Osteoblast (primary cell): ENCODE data around the gene ANO6. TPM values are rescaled to one million over a fixed set of nuclear protein-coding genes. Genes with fewer than 3 reads are reported as not detected.

Experiments used
- DNase-seq: peaks from one replicate; pipeline ENCODE4 v3.0.0; 2011; ENCODE audit warnings: low spot score, mixed read lengths; ENCODE audit not compliant: insufficient read length; ENCODE audit errors: missing footprints
- H2AFZ ChIP-seq: 2 replicates; pipeline ENCODE4 v1.6.0; 2011; ENCODE audit warnings: mild to moderate bottlenecking, low read length
- H3K27ac ChIP-seq: 2 replicates; pipeline ENCODE4 v1.5.1; 2011; ENCODE audit warnings: mild to moderate bottlenecking, low read depth, low read length, moderate library complexity
- H3K27me3 ChIP-seq: 2 replicates; pipeline ENCODE4 v1.6.0; 2012; ENCODE audit warnings: mild to moderate bottlenecking, control low read depth, inconsistent platforms, low read length, moderate library complexity; ENCODE audit not compliant: insufficient read depth
- H3K36me3 ChIP-seq: 2 replicates; pipeline ENCODE4 v1.5.1; 2011; ENCODE audit warnings: mild to moderate bottlenecking, low read length, control low read depth, moderate library complexity; ENCODE audit not compliant: insufficient read depth
- H3K4me1 ChIP-seq: 2 replicates; pipeline ENCODE4 v1.5.1; 2011; ENCODE audit warnings: mild to moderate bottlenecking, low read length, control low read depth, moderate library complexity; ENCODE audit not compliant: insufficient read depth
- H3K4me2 ChIP-seq: 2 replicates; pipeline ENCODE4 v1.6.0; 2011; ENCODE audit warnings: mild to moderate bottlenecking, low read length; ENCODE audit not compliant: insufficient read depth
- H3K4me3 ChIP-seq: fragments of 200-600 bp; sonication (generic); 3 replicates; pipeline ENCODE4 v1.5.1; 2012; ENCODE audit warnings: mild to moderate bottlenecking, low read length, inconsistent platforms; ENCODE audit not compliant: insufficient read depth
- H3K79me2 ChIP-seq: 2 replicates; pipeline ENCODE4 v1.6.0; 2012; ENCODE audit warnings: mild to moderate bottlenecking, low read length, control low read depth, inconsistent platforms; ENCODE audit not compliant: insufficient read depth
- H3K9me3 ChIP-seq: 2 replicates; pipeline ENCODE4 v1.5.1; 2011; ENCODE audit warnings: low read depth, low read length, control low read depth
- H4K20me1 ChIP-seq: 2 replicates; pipeline ENCODE4 v1.6.0; 2012; ENCODE audit warnings: mild to moderate bottlenecking, low read length, control low read depth; ENCODE audit not compliant: insufficient read depth
- total RNA-seq: library from RNA; depleted of rRNA; stranded (reverse); fragments of >200 nt; gene quantifications from 2 replicates; pipeline ENCODE4 v1.2.3, GENCODE V29; 2012
- TF ChIP-seq, protein P1 (sequence below): IDR thresholded peaks from 2 replicates; pipeline ENCODE4 v1.5.1; 2011; ENCODE audit warnings: mild to moderate bottlenecking, low read depth, low read length, moderate library complexity; ENCODE audit errors: extremely low read depth

ANO6 gene
- total RNA-seq, 1 donor: 49.9 TPM

DNA sequence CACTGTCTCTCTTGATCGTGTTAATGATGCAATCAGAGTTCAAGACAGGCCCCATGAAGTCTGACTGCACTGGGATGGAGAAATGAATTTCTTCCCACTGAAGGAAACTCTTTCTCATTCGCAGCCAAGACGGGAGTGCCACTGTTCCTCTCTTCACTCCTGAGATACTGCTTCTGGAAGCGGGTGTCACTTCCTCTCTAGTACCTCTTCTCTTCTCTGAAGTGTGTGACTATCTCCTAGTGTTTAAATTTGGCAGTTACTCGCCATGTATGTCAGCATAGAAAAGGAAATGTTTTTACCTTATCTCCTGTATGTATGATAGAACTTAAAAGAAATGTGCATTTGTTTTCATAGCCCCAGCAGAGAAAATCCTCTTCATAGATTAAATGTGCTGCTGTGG is 215.2 kb downstream of the ANO6 start:
- no peaks in the 10 kb centered on the region for H3K27me3 ChIP-seq
- peaks cover 7% of the 10 kb centered on the region for H3K36me3 ChIP-seq
- no peaks in the 10 kb centered on the region for H3K79me2 ChIP-seq
- H4K20me1 ChIP-seq: no peaks in the 10 kb centered on the region
- H3K4me3 ChIP-seq: no peak overlapping the region
- TF ChIP-seq, protein P1, sequence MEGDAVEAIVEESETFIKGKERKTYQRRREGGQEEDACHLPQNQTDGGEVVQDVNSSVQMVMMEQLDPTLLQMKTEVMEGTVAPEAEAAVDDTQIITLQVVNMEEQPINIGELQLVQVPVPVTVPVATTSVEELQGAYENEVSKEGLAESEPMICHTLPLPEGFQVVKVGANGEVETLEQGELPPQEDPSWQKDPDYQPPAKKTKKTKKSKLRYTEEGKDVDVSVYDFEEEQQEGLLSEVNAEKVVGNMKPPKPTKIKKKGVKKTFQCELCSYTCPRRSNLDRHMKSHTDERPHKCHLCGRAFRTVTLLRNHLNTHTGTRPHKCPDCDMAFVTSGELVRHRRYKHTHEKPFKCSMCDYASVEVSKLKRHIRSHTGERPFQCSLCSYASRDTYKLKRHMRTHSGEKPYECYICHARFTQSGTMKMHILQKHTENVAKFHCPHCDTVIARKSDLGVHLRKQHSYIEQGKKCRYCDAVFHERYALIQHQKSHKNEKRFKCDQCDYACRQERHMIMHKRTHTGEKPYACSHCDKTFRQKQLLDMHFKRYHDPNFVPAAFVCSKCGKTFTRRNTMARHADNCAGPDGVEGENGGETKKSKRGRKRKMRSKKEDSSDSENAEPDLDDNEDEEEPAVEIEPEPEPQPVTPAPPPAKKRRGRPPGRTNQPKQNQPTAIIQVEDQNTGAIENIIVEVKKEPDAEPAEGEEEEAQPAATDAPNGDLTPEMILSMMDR: no peak
- H3K9me3 ChIP-seq: no peaks in the 10 kb centered on the region
- no peak overlapping the region for H3K4me2 ChIP-seq
- H3K27ac ChIP-seq: no peak overlapping the region
- H2AFZ ChIP-seq: no peak overlapping the region
- H3K4me1 ChIP-seq: peaks cover 3% of the 10 kb centered on the region
- DNase-seq: no peak

DNA sequence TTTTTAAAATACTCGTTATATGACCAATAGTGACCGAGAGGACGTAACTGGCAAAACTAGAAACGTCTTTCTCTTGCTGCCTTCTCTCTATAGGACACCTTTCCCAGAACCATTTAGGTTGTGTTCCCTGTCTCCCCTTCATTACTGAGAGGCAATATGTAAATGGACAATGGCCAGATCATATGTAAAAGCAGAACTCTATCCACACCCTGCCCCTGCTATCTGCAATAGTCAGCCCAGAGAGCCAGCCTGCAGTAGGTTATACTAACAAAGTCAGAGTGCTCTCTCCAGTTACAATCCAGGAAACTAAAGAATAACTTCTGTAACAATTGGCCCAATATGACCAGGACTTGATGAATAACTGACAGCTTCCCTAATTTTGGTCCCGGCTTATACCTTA is 216.8 kb downstream of the ANO6 start:
- Histone ChIP-seq H3K79me2 (no peaks in the 10 kb centered on the region), H3K27me3 (no peaks in the 10 kb centered on the region), H3K27ac (no peak overlapping the region), H2AFZ (no peak overlapping the region), H3K4me3 (no peak overlapping the region), H3K36me3 (peaks cover 7% of the 10 kb centered on the region), H3K4me1 (peaks cover 7% of the 10 kb centered on the region), H4K20me1 (no peaks in the 10 kb centered on the region), H3K4me2 (no peak overlapping the region), H3K9me3 (no peaks in the 10 kb centered on the region)
- TF ChIP-seq, protein P1: no peak
- DNase-seq: no peak

DNA sequence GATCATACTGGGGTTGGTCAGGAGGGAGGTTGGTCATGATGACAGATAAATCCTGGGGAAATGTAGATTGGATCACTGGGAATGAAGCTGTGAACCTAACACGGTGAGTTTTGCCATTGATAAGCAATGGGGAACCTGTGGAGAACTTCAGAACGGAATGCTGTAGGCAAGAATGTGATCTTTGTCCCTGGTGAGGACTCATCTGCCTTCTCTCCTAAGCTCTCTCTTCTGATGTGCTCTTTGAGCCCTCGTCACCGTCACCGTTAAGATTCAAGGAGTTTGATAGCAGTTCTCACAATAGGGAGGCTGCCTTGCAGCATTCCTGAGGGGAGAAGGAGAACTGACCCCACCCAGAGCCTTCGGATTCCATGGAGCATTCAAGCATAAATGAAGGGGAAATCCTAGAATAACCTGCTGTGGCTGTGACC is 217.6 kb downstream of the ANO6 start:
- H3K36me3 ChIP-seq: peaks cover 3% of the 10 kb centered on the region
- no peaks in the 10 kb centered on the region for H3K9me3 ChIP-seq
- H4K20me1 ChIP-seq: no peaks in the 10 kb centered on the region
- TF ChIP-seq, protein P1: no peak
- H3K27ac ChIP-seq: no peak overlapping the region
- H3K4me1 ChIP-seq: peaks cover 7% of the 10 kb centered on the region
- no peaks in the 10 kb centered on the region for H3K79me2 ChIP-seq
- H3K4me3 ChIP-seq: no peak overlapping the region
- H3K27me3 ChIP-seq: no peaks in the 10 kb centered on the region
- DNase-seq: no peak
- no peak overlapping the region for H2AFZ ChIP-seq
- no peak overlapping the region for H3K4me2 ChIP-seq

DNA sequence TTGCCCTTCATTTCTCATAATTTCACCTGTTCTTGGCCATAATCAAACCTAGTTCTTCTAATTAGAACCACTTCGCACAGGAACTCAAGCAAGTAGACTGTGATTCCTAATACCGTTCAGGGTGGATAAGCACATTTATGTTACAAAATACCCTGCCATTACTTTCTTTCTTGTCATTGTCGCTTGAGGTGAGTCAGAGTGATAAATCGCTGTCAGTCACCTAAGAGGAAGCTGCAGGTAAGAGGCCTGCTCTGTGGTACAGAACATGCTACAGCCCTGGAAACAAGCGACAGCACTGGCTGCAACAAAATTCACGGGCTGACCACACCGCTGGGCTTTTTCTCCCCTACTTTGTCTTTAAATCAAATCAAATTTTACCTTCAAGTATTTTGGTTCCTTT is 218.2 kb downstream of the ANO6 start:
- no peak overlapping the region for H3K4me2 ChIP-seq

More for the DNA sequence above, 218.2 kb downstream of the ANO6 start:
- Histone ChIP-seq H3K27me3 (no peaks in the 10 kb centered on the region), H3K36me3 (no peaks in the 10 kb centered on the region), H2AFZ (no peak overlapping the region), H3K79me2 (no peaks in the 10 kb centered on the region), H4K20me1 (no peaks in the 10 kb centered on the region), H3K9me3 (no peaks in the 10 kb centered on the region), H3K4me3 (no peak overlapping the region), H3K4me1 (peaks cover 8% of the 10 kb centered on the region), H3K27ac (no peak overlapping the region)
- TF ChIP-seq, protein P1: no peak
- DNase-seq: no peak
